Common myeloid progenitor, CD34-positive (primary cell): ENCODE results near the gene A1BG.
A peak's percentile ranks its signal among the peaks of the same experiment; 100 is the strongest.
"Not testable (repeated sequence)": the region's sequence is repeated elsewhere in the genome, so short reads cannot be mapped to it uniquely, and the experiment has no call there.

ENCODE experiments used
- CTCF ChIA-PET: fragments of 350-600 bp; sonication (Branson Sonifier 250); formaldehyde crosslinking; loops from one replicate; lab custom pipeline; 2021; ENCODE audit warnings: antibody characterized with exemption; lab: Charles Lee
- POLR2A ChIA-PET: fragments of 350-600 bp; sonication (Branson Sonifier 250); formaldehyde crosslinking; loops from one replicate; lab custom pipeline; 2021; ENCODE audit warnings: antibody characterized with exemption; lab: Charles Lee
- DNase-seq, 3 donors: peaks; one replicate each; pipeline versions ENCODE4 v3.0.0 to v3.0.0-alpha.2; 2013
- H3K27ac ChIP-seq, 2 experiments: 1 replicate in 1 of 2; 2 replicates in 1 of 2; pipeline ENCODE4 v1.7.0; 2013; ENCODE audit warnings: inconsistent platforms in 2 of 2, low read length in 2 of 2, mild to moderate bottlenecking in 2 of 2, low read depth in 1 of 2, moderate library complexity in 1 of 2; ENCODE audit not compliant: severe bottlenecking in 2 of 2, insufficient read depth in 1 of 2, poor library complexity in 1 of 2
- H3K27me3 ChIP-seq, 5 experiments: replicated peaks in 2 of 5; 1 replicate in 3 of 5; 2 replicates in 2 of 5; pipeline versions ENCODE4 v1.6.1 to v1.7.0; 2013; ENCODE audit warnings: low read length in 4 of 5, mild to moderate bottlenecking in 2 of 5, moderate library complexity in 2 of 5, inconsistent platforms in 1 of 5; ENCODE audit not compliant: insufficient read depth in 5 of 5, control insufficient read depth in 4 of 5
- H3K36me3 ChIP-seq, 4 experiments: 1 replicate in 2 of 4; 2 replicates in 2 of 4; pipeline versions ENCODE4 v1.6.1 to v1.7.0; 2013; ENCODE audit warnings: low read length in 3 of 4, control low read depth in 1 of 4, mild to moderate bottlenecking in 1 of 4; ENCODE audit not compliant: control insufficient read depth in 4 of 4, insufficient read depth in 4 of 4
- H3K4me1 ChIP-seq, 4 experiments: 1 replicate in 3 of 4; 2 replicates in 1 of 4; pipeline versions ENCODE4 v1.6.1 to v1.7.1; 2013; ENCODE audit warnings: low read length in 3 of 4, mild to moderate bottlenecking in 3 of 4, control low read depth in 1 of 4, inconsistent platforms in 1 of 4, moderate library complexity in 1 of 4; ENCODE audit not compliant: control insufficient read depth in 4 of 4, insufficient read depth in 4 of 4; ENCODE audit errors: control extremely low read depth in 1 of 4
- H3K4me3 ChIP-seq, 7 experiments: 1 replicate in 4 of 7; 2 replicates in 3 of 7; pipeline versions ENCODE4 v1.5.1 to v1.7.0; 2013; ENCODE audit warnings: mild to moderate bottlenecking in 7 of 7, low read length in 6 of 7, moderate library complexity in 6 of 7, inconsistent platforms in 2 of 7, low read depth in 2 of 7, control low read depth in 1 of 7; ENCODE audit not compliant: insufficient read depth in 4 of 7, control insufficient read depth in 1 of 7; ENCODE audit errors: extremely low read depth in 1 of 7
- H3K9me3 ChIP-seq, 5 experiments: 1 replicate in 4 of 5; 2 replicates in 1 of 5; pipeline versions ENCODE4 v1.6.1 to v1.7.1; 2013; ENCODE audit warnings: low read length in 4 of 5, mild to moderate bottlenecking in 2 of 5, inconsistent platforms in 1 of 5, low read depth in 1 of 5, moderate library complexity in 1 of 5; ENCODE audit not compliant: control insufficient read depth in 4 of 5, insufficient read depth in 2 of 5; ENCODE audit errors: control extremely low read depth in 1 of 5
- WGBS: methylation state at CpG from one replicate; pipeline ENCODE4 v1.1.5; 2013; ENCODE audit not compliant: insufficient coverage; 5-methylcytosine and 5-hydroxymethylcytosine counted together

A1BG gene

GRCh38 chr19:58310685-58311084 lies 42.6 kb downstream of the A1BG start:
- H3K27me3 ChIP-seq, CTCF ChIA-PET, H3K4me1 ChIP-seq, POLR2A ChIA-PET, DNase-seq, H3K4me3 ChIP-seq, H3K27ac ChIP-seq: not testable (repeated sequence)
- Histone ChIP-seq H3K9me3 (peaks cover 1 to 30% (median 14%) of the 10 kb centered on the region in 5 experiments), H3K36me3 (peaks cover 36 to 85% (median 77%) of the 10 kb centered on the region in 4 experiments)
- WGBS, result 96% methylated on average over 3 of the region's 13 CpGs

- CTCF ChIA-PET, result interaction anchor here (2.0 kb wide), 1 partner anchor 9 kb away, joined by 7 read pairs; no protein-coding TSS in a partner anchor
- Histone ChIP-seq H3K9me3 (peaks cover 2 to 24% (median 8%) of the 10 kb centered on the region in 5 experiments), H3K27me3 (no peaks in the 10 kb centered on the region), H3K36me3 (peaks cover 22 to 60% (median 55%) of the 10 kb centered on the region in 4 experiments), H3K4me1 (peaks cover 0 to 17% (median 14%) of the 10 kb centered on the region in 4 experiments), H3K4me3 (no peak overlapping the region), H3K27ac (no peak overlapping the region)
- no peak for DNase-seq
- WGBS, result 100% methylated on average over 1 of the region's 4 CpGs
- POLR2A ChIA-PET, result no interaction called here
Measured at GRCh38 chr19:58307736-58308135, 45.6 kb downstream of the A1BG start.

- Histone ChIP-seq H3K4me1 (peaks cover 0 to 17% (median 14%) of the 10 kb centered on the region in 4 experiments), H3K4me3 (peak overlapping the region; percentile 76 to 96 (median 89)), H3K27ac (peak overlapping the region; percentile 96 to 98), H3K27me3 (no peaks in the 10 kb centered on the region), H3K36me3 (peaks cover 20 to 59% (median 47%) of the 10 kb centered on the region in 4 experiments), H3K9me3 (peaks cover 4 to 21% (median 17%) of the 10 kb centered on the region in 5 experiments)
- POLR2A ChIA-PET, result interaction anchor here (0.7 to 1.7 kb wide), 7 partner anchors 8 to 77 kb away, joined by 3 to 7 read pairs (median 3); partner anchors contain the start of genes ZNF544 and ZSCAN22
- DNase-seq, result no peak
- CTCF ChIA-PET, result interaction anchor here (0.9 kb wide), 1 partner anchor 20 kb away, joined by 3 read pairs; the partner anchor contains the start of gene ZSCAN22
- WGBS, result 84% methylated on average over 12 of the region's 12 CpGs
Measured at GRCh38 chr19:58305932-58306323, 47.4 kb downstream of the A1BG start.

- Histone ChIP-seq H3K4me3 (peak within 1 kb of the TSS; percentile 76 to 96 (median 89)), H3K9me3 (peaks cover 4 to 27% (median 23%) of the 10 kb centered on the region in 5 experiments), H3K27ac (peak within 1 kb of the TSS; percentile 96 to 98), H3K4me1 (peaks cover 0 to 17% (median 14%) of the 10 kb centered on the region in 4 experiments), H3K36me3 (peaks cover 23 to 63% (median 53%) of the 10 kb centered on the region in 4 experiments), H3K27me3 (no peaks in the 10 kb centered on the region)
- peak; percentile 99 to 100 (median 99) for DNase-seq
- 0% methylated on average over 27 of the region's 55 CpGs for WGBS
- POLR2A ChIA-PET, result interaction anchor here (0.5 to 1.7 kb wide), 9 partner anchors 9 to 77 kb away, joined by 3 to 7 read pairs (median 3); partner anchors contain the start of genes ZNF544 and ZSCAN22
- CTCF ChIA-PET, result interaction anchor here (0.9 kb wide), 1 partner anchor 21 kb away, joined by 3 read pairs; the partner anchor contains the start of gene ZSCAN22
Measured at GRCh38 chr19:58305065-58305931, 48.0 kb downstream of the A1BG start, which contains the start of gene ERVK3-1. ERVK3-1 (plus strand) TSS chr19:58305377; CDS start chr19:58312169, 6,792 bp downstream.

- H3K36me3 ChIP-seq, result peaks cover 25 to 65% (median 56%) of the 10 kb centered on the region in 4 experiments
Measured at GRCh38 chr19:58304748-58305064, 48.6 kb downstream of the A1BG start.

GRCh38 chr19:58304255-58304654 lies 49.0 kb downstream of the A1BG start:
- POLR2A ChIA-PET, result no interaction called here

More at GRCh38 chr19:58304748-58305064, 48.6 kb downstream of the A1BG start:
- no peaks in the 10 kb centered on the region for H3K27me3 ChIP-seq
- peaks cover 0 to 17% (median 14%) of the 10 kb centered on the region in 4 experiments for H3K4me1 ChIP-seq
- DNase-seq, result no peak
- peak overlapping the region in 6 of 7 experiments; percentile 76 to 96 (median 86) for H3K4me3 ChIP-seq
- H3K27ac ChIP-seq, result peak overlapping the region; percentile 96 to 98
- H3K9me3 ChIP-seq, result peaks cover 4 to 33% (median 25%) of the 10 kb centered on the region in 5 experiments
- ChIA-PET CTCF (no interaction called here), POLR2A (interaction anchor here (0.5 to 1.7 kb wide), 3 partner anchors 9 to 59 kb away, joined by 3 to 5 read pairs (median 4); no protein-coding TSS in a partner anchor)
- WGBS, result 68% methylated on average over 4 of the region's 7 CpGs

More at GRCh38 chr19:58304255-58304654, 49.0 kb downstream of the A1BG start:
- Histone ChIP-seq H3K36me3 (peaks cover 24 to 64% (median 54%) of the 10 kb centered on the region in 4 experiments), H3K27ac (peak overlapping the region; percentile 96 to 98), H3K27me3 (no peaks in the 10 kb centered on the region), H3K4me3 (peak overlapping the region in 4 of 7 experiments; percentile 82 to 96 (median 92)), H3K9me3 (peaks cover 4 to 33% (median 23%) of the 10 kb centered on the region in 5 experiments), H3K4me1 (peaks cover 0 to 17% (median 14%) of the 10 kb centered on the region in 4 experiments)
- no peak for DNase-seq
- CTCF ChIA-PET, result no interaction called here
- 100% methylated on average over 3 of the region's 7 CpGs for WGBS
